ENCODE data around the gene METAP1.

DNA sequence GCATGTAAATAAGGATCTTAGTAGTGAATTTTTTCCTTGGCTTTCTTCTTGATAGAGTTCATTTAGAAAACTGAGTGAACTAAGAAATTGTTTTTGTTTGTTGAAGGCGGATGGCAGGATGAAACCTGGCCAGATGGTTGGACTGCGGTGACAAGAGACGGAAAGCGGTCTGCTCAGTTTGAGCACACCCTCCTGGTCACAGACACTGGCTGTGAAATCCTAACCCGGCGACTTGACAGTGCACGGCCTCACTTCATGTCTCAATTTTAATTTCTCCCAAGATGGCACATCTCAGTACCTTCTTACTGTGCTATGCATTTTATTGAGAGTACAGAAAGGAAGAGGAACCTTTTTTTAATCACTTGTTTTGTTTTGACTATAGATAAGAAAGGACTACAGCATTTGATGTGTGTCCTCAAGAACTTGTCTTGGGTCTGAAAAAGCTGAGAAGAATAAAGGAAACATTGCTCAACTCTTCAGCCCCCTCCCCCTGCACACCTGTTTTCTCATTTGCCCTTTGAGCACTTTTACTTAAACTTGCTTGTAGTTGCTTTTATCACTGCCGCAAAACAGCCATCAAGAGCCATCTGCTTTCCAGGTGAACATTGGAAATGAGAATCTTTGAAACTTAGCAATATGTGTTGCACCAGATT lies 65.7 kb downstream of the METAP1 start:
- no peak for TF ChIP-seq CTCF (IDR thresholded peaks at IDR 0.05; ENCODE audit: low read length)
- TF ChIP-seq EZH2phosphoT487 (IDR thresholded peaks at IDR 0.05; ENCODE audit: low read length): no peak
